ENCODE results near the gene TCP11.

Gene TCP11

GRCh38 chr6:35070111-35070510, 71.0 kb downstream of the TCP11 start:
- H3K9me3 Mint-ChIP-seq = no peaks in the 10 kb centered on the region
- H3K27ac Mint-ChIP-seq = no peak overlapping the region
- DNase-seq (ENCODE audit: low spot score) = no peak
- H3K27me3 Mint-ChIP-seq (ENCODE audit: low read depth) = no peaks in the 10 kb centered on the region
- H3K4me3 Mint-ChIP-seq = no peak overlapping the region
- no peaks in the 10 kb centered on the region for H3K4me1 Mint-ChIP-seq (ENCODE audit: low read depth)
- no peaks in the 10 kb centered on the region for H3K36me3 Mint-ChIP-seq (ENCODE audit: low read depth)

GRCh38 chr6:35069262-35069661, 71.9 kb downstream of the TCP11 start:
- no peak for DNase-seq (ENCODE audit: low spot score)
- Mint-ChIP-seq H3K4me1 (ENCODE audit: low read depth) (no peaks in the 10 kb centered on the region), H3K27me3 (ENCODE audit: low read depth) (no peaks in the 10 kb centered on the region), H3K4me3 (no peak overlapping the region), H3K27ac (no peak overlapping the region), H3K36me3 (ENCODE audit: low read depth) (no peaks in the 10 kb centered on the region), H3K9me3 (no peaks in the 10 kb centered on the region)

GRCh38 chr6:35068644-35069043, 72.5 kb downstream of the TCP11 start:
- no peak overlapping the region for H3K27ac Mint-ChIP-seq
- DNase-seq (ENCODE audit: low spot score) = no peak
- H3K27me3 Mint-ChIP-seq (ENCODE audit: low read depth) = no peaks in the 10 kb centered on the region
- H3K4me3 Mint-ChIP-seq = no peak overlapping the region
- H3K36me3 Mint-ChIP-seq (ENCODE audit: low read depth) = no peaks in the 10 kb centered on the region
- H3K9me3 Mint-ChIP-seq = no peaks in the 10 kb centered on the region
- no peaks in the 10 kb centered on the region for H3K4me1 Mint-ChIP-seq (ENCODE audit: low read depth)

GRCh38 chr6:35068206-35068605, 72.9 kb downstream of the TCP11 start:
- H3K4me3 Mint-ChIP-seq = no peak overlapping the region
- no peaks in the 10 kb centered on the region for H3K36me3 Mint-ChIP-seq (ENCODE audit: low read depth)
- no peaks in the 10 kb centered on the region for H3K27me3 Mint-ChIP-seq (ENCODE audit: low read depth)
- no peaks in the 10 kb centered on the region for H3K9me3 Mint-ChIP-seq
- H3K4me1 Mint-ChIP-seq (ENCODE audit: low read depth) = peaks cover 2% of the 10 kb centered on the region
- no peak for DNase-seq (ENCODE audit: low spot score)
- H3K27ac Mint-ChIP-seq = no peak overlapping the region

Data from T-helper 2 cell treated with Interferon-gamma antibody and Interleukin-4, amounts not matched to agents 5 μg/mL and 100 μg/mL, for 36 hours (primary cell).